ENCODE data around the gene ITGA2B.
A peak's percentile ranks its signal among the peaks of the same experiment; 100 is the strongest.

ITGA2B gene

DNA sequence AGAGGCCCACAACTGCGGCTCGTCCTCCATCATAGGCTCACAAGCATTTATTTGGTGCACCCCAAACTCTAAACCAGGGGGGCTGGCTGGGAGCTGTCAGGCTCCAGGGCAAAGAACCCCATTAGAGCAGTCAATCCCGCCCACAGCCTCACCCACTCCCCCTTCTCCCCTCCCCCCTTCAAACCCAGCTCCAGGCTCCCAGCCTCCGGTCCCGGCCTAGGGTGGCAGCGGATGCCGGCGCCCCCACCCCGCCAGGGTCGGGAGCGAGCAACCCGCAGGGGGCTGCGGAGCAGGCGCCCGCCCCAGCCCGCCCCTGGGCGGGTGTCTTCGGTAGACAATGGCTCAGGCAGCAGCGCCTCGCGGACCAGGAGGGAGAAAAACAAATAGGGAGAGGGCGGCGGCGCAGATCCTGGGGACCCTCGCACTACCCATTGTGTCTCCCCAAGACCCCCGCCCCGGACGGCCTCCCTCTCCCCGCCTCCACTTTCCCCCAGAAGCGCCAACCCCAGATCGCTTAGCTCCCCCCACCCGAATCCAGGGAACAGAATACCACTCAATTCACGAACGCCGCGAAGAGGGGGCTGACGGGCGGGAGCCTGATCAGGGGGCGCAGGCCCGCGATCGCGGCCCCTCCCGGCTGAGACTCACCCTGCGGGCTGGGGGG, 26.4 kb downstream of the ITGA2B start:
- TF ChIP-seq ZC3H10 (CRISPR knock-in tag; IDR thresholded peaks at IDR 0.05), result no peak
- no peak for TF ChIP-seq ZFP3 (CRISPR knock-in tag; IDR thresholded peaks at IDR 0.05)
- TF ChIP-seq TCF4 (CRISPR knock-in tag; IDR thresholded peaks at IDR 0.05; ENCODE audit: borderline replicate concordance), result no peak
- TF ChIP-seq, protein P1, sequence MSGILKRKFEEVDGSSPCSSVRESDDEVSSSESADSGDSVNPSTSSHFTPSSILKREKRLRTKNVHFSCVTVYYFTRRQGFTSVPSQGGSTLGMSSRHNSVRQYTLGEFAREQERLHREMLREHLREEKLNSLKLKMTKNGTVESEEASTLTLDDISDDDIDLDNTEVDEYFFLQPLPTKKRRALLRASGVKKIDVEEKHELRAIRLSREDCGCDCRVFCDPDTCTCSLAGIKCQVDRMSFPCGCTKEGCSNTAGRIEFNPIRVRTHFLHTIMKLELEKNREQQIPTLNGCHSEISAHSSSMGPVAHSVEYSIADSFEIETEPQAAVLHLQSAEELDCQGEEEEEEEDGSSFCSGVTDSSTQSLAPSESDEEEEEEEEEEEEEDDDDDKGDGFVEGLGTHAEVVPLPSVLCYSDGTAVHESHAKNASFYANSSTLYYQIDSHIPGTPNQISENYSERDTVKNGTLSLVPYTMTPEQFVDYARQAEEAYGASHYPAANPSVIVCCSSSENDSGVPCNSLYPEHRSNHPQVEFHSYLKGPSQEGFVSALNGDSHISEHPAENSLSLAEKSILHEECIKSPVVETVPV (CRISPR knock-in tag; IDR thresholded peaks at IDR 0.05), result no peak
- TF ChIP-seq ESRRG (CRISPR knock-in tag; IDR thresholded peaks at IDR 0.05), result no peak
- no peak for TF ChIP-seq CSDC2 (CRISPR knock-in tag; IDR thresholded peaks at IDR 0.05)
- TF ChIP-seq OSR1 (CRISPR knock-in tag; IDR thresholded peaks at IDR 0.05), result no peak
- no peak for TF ChIP-seq ISL1 (CRISPR knock-in tag; IDR thresholded peaks at IDR 0.05)
- TF ChIP-seq ARNTL (CRISPR knock-in tag; IDR thresholded peaks at IDR 0.05; ENCODE audit: borderline replicate concordance, low read depth), result no peak
- no peak for TF ChIP-seq TOX (CRISPR knock-in tag; IDR thresholded peaks at IDR 0.05; ENCODE audit: borderline replicate concordance)
- TF ChIP-seq PPARA (CRISPR knock-in tag; IDR thresholded peaks at IDR 0.05; ENCODE audit: borderline replicate concordance), result no peak
- TF ChIP-seq ZNF565 (CRISPR knock-in tag; conservative IDR thresholded peaks at IDR 0.05; ENCODE audit: low read depth), result no peak
- TF ChIP-seq, protein P2, sequence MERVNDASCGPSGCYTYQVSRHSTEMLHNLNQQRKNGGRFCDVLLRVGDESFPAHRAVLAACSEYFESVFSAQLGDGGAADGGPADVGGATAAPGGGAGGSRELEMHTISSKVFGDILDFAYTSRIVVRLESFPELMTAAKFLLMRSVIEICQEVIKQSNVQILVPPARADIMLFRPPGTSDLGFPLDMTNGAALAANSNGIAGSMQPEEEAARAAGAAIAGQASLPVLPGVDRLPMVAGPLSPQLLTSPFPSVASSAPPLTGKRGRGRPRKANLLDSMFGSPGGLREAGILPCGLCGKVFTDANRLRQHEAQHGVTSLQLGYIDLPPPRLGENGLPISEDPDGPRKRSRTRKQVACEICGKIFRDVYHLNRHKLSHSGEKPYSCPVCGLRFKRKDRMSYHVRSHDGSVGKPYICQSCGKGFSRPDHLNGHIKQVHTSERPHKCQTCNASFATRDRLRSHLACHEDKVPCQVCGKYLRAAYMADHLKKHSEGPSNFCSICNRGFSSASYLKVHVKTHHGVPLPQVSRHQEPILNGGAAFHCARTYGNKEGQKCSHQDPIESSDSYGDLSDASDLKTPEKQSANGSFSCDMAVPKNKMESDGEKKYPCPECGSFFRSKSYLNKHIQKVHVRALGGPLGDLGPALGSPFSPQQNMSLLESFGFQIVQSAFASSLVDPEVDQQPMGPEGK (CRISPR knock-in tag; IDR thresholded peaks at IDR 0.05; ENCODE audit: borderline replicate concordance), result no peak
- no peak for TF ChIP-seq ZNF70 (CRISPR knock-in tag; IDR thresholded peaks at IDR 0.05)
- TF ChIP-seq GLIS3 (CRISPR knock-in tag; IDR thresholded peaks at IDR 0.05), result no peak
- TF ChIP-seq RARB (CRISPR knock-in tag; IDR thresholded peaks at IDR 0.05), result no peak
- TF ChIP-seq, protein P3, sequence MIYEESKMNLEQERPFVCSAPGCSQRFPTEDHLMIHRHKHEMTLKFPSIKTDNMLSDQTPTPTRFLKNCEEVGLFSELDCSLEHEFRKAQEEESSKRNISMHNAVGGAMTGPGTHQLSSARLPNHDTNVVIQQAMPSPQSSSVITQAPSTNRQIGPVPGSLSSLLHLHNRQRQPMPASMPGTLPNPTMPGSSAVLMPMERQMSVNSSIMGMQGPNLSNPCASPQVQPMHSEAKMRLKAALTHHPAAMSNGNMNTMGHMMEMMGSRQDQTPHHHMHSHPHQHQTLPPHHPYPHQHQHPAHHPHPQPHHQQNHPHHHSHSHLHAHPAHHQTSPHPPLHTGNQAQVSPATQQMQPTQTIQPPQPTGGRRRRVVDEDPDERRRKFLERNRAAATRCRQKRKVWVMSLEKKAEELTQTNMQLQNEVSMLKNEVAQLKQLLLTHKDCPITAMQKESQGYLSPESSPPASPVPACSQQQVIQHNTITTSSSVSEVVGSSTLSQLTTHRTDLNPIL (CRISPR knock-in tag; IDR thresholded peaks at IDR 0.05; ENCODE audit: low read depth), result no peak
- no peak for TF ChIP-seq BACH2 (CRISPR knock-in tag; IDR thresholded peaks at IDR 0.05; ENCODE audit: borderline replicate concordance)
- TF ChIP-seq, protein P4, sequence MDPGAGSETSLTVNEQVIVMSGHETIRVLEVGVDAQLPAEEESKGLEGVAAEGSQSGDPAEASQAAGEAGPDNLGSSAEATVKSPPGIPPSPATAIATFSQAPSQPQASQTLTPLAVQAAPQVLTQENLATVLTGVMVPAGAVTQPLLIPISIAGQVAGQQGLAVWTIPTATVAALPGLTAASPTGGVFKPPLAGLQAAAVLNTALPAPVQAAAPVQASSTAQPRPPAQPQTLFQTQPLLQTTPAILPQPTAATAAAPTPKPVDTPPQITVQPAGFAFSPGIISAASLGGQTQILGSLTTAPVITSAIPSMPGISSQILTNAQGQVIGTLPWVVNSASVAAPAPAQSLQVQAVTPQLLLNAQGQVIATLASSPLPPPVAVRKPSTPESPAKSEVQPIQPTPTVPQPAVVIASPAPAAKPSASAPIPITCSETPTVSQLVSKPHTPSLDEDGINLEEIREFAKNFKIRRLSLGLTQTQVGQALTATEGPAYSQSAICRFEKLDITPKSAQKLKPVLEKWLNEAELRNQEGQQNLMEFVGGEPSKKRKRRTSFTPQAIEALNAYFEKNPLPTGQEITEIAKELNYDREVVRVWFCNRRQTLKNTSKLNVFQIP (CRISPR knock-in tag; IDR thresholded peaks at IDR 0.05; ENCODE audit: borderline replicate concordance, low read depth), result no peak
- ATAC-seq, result peak; percentile 65

DNA sequence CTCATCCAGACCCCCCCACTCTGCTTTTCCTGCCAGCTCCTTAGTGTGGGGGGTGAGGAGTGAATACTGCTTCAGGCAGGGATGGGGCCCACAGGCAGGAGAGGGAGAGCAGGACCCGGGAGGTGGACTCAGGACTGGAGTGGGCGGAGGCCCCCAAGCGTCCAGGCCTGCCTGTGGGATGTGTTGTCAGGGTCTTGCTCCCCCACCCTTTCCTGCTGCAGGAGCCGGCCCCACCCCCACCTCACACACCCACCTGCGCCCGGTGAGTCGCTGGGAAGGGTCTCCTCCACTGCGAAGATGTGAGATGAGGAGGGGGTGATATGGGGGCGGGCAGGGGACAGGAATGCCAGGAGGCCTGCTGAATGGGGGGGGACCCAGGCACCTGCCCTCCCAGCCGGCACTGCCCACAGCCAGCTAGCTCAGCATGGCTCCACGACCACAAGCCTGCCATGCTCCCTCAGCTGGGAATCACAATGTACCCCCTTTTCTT, 26.9 kb downstream of the ITGA2B start:
- no peak for TF ChIP-seq ZNF565 (CRISPR knock-in tag; conservative IDR thresholded peaks at IDR 0.05; ENCODE audit: low read depth)
- TF ChIP-seq ZFP30 (CRISPR knock-in tag; IDR thresholded peaks at IDR 0.05), result no peak
- TF ChIP-seq ISL1 (CRISPR knock-in tag; IDR thresholded peaks at IDR 0.05), result no peak
- no peak for TF ChIP-seq ESRRG (CRISPR knock-in tag; IDR thresholded peaks at IDR 0.05)
- peak; percentile 36 for ATAC-seq

DNA sequence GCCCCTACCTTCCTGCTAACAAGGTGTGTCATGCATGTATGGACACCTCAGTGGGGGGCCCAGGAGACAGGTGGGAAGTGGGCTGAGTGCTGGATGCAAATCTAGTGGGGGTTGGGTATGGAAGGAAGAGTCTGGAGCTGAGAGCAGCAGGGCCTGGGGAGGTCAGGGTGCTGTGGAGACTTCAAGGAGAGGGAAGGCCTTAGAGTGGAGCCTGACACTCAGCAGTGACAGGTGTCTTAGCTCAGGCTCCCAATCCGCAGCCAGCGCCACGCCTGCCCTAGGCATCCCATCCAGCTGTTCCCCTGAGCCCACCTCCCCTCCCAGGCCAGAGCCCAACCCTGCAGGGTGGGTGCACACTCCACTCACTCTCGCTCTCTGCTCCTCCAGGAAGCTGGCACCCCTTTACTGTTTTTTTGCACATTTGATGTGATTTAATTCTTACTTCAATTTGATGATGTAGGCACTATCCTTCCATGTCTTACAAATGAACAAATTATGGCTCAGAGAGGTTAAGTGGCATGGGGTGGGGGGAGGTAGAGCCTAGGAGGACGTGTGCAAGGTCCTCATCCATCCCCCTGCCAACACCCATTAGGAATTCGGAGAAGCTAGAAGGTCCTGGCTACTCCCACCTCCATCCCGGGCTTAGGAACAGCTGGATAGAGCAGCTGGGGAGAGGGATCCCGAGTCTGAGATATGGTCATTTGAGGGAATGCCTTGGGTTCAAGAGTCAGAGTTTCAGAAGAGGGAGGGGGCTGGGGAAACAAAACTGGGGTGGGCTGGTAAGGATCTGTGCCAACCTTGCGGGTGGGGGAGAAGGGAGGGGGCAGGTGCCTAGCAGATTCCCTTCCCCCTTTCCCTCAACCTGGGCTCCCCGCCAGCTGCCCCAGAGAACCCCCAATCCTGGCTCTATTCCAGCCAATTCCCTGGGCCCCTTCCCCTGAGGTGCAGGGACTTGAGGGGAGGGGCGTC, 27.9 kb downstream of the ITGA2B start:
- no peak for TF ChIP-seq ZFP30 (CRISPR knock-in tag; IDR thresholded peaks at IDR 0.05)
- no peak for TF ChIP-seq ISL1 (CRISPR knock-in tag; IDR thresholded peaks at IDR 0.05)
- TF ChIP-seq CSDC2 (CRISPR knock-in tag; IDR thresholded peaks at IDR 0.05), result no peak
- TF ChIP-seq SNAI2 (CRISPR knock-in tag; IDR thresholded peaks at IDR 0.05), result no peak
- no peak for TF ChIP-seq ZFP3 (CRISPR knock-in tag; IDR thresholded peaks at IDR 0.05)
- TF ChIP-seq, protein P3 (CRISPR knock-in tag; IDR thresholded peaks at IDR 0.05; ENCODE audit: low read depth), result no peak
- no peak for ATAC-seq

Data from SK-N-SH treated with all-trans-retinoic acid at 6 μM for 48 hours (cell line).